ENCODE measurements around the gene UNKL.

DNA sequence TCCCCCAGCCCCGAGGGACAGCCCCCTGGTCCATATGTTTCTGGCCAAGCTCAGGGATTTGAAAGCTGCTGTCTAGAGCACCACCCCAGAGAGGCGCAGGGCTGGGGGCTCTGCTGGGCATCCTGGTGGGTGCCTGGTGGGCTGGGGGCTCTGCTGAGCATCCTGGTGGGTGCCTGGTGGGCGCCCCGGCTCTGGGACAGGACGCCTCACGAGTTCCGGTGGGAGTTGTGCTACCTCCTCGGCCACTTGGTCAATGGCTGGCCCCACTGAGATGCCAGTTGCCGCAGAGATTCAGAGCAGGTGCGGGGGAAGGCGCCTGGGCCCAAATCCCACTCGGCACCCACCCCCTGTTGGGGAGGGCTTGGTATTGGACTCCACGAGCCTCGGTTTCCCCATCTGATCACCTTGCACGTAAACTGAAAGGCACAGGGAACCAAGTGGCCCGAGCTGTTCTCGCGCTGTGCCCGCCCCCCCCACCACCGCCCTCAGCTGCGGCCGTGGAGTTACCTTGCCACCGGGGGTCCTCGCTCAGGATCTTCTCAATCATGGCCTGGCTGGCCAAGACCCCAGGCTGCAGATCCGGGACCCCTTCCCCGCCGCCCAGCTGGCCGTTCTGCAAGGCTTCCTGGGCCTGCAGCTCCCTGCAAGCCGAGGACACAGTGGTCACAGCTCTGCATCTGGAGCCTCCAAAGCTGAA is 13.3 kb downstream of the UNKL start:
- TF ChIP-seq, protein P1, sequence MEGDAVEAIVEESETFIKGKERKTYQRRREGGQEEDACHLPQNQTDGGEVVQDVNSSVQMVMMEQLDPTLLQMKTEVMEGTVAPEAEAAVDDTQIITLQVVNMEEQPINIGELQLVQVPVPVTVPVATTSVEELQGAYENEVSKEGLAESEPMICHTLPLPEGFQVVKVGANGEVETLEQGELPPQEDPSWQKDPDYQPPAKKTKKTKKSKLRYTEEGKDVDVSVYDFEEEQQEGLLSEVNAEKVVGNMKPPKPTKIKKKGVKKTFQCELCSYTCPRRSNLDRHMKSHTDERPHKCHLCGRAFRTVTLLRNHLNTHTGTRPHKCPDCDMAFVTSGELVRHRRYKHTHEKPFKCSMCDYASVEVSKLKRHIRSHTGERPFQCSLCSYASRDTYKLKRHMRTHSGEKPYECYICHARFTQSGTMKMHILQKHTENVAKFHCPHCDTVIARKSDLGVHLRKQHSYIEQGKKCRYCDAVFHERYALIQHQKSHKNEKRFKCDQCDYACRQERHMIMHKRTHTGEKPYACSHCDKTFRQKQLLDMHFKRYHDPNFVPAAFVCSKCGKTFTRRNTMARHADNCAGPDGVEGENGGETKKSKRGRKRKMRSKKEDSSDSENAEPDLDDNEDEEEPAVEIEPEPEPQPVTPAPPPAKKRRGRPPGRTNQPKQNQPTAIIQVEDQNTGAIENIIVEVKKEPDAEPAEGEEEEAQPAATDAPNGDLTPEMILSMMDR (IDR thresholded peaks at IDR 0.05): no peak
- TF ChIP-seq POLR2A (IDR thresholded peaks at IDR 0.05): no peak
